WTC11 (cell line): ENCODE measurements around the gene PABPN1L. TPM values are rescaled to one million over a fixed set of nuclear protein-coding genes. Genes with fewer than 3 reads are reported as not detected.

Source experiments
- ATAC-seq: fragments of 200-7000 bp; cut with Tn5 transposase; 2 replicates; pipeline ENCODE4 v1.10.0; 2021; ENCODE audit warnings: mild to moderate bottlenecking, moderate library complexity
- CTCF ChIA-PET: fragments of 300-600 bp; sonication (Branson Sonifier 250); formaldehyde crosslinking; loops from one replicate; lab custom pipeline; 2021; ENCODE audit warnings: antibody characterized with exemption; lab: Charles Lee
- POLR2A ChIA-PET: fragments of 350-600 bp; sonication (Branson Sonifier 250); formaldehyde crosslinking; loops from one replicate; lab custom pipeline; 2021; ENCODE audit warnings: antibody characterized with exemption; lab: Charles Lee
- DNase-seq: peaks from one replicate; pipeline ENCODE4 v3.0.0; 2021; ENCODE audit warnings: low spot score
- H3K27ac Mint-ChIP-seq: 2 replicates; pipeline ENCODE4 v1.8.0; 2021; ENCODE audit warnings: mixed read lengths
- H3K27me3 Mint-ChIP-seq: 2 replicates; pipeline ENCODE4 v1.8.0; 2021; ENCODE audit warnings: low read depth, mild to moderate bottlenecking, moderate library complexity, mixed read lengths
- H3K36me3 Mint-ChIP-seq: 2 replicates; pipeline ENCODE4 v1.8.0; 2021; ENCODE audit warnings: mixed read lengths
- H3K4me1 Mint-ChIP-seq: 2 replicates; pipeline ENCODE4 v1.8.0; 2022; ENCODE audit warnings: mixed read lengths
- H3K4me3 Mint-ChIP-seq: 2 replicates; pipeline ENCODE4 v1.8.0; 2021; ENCODE audit warnings: mild to moderate bottlenecking, moderate library complexity, mixed read lengths
- H3K9me3 Mint-ChIP-seq: 2 replicates; pipeline ENCODE4 v1.8.0; 2021; ENCODE audit warnings: mixed read lengths
- AFF4 ChIP-seq: sonication (generic); formaldehyde crosslinking; IDR thresholded peaks from 2 replicates; pipeline ENCODE4 v1.8.1; 2023; ENCODE audit warnings: mild to moderate bottlenecking, missing genetic modification reagents, borderline replicate concordance
- ATF1 ChIP-seq: sonication (generic); formaldehyde crosslinking; IDR thresholded peaks from 2 replicates; pipeline ENCODE4 v1.8.1; 2023; ENCODE audit warnings: mild to moderate bottlenecking, moderate library complexity, missing genetic modification reagents
- ATF2 ChIP-seq: sonication (generic); formaldehyde crosslinking; IDR thresholded peaks from 2 replicates; pipeline ENCODE4 v1.8.1; 2022; ENCODE audit warnings: low read depth, missing genetic modification reagents, borderline replicate concordance
- CBFB ChIP-seq: sonication (generic); formaldehyde crosslinking; IDR thresholded peaks from 2 replicates; pipeline ENCODE4 v1.8.1; 2022; ENCODE audit warnings: mild to moderate bottlenecking, low read depth, missing genetic modification reagents
- FOXP4 ChIP-seq: sonication (generic); formaldehyde crosslinking; IDR thresholded peaks from 2 replicates; pipeline ENCODE4 v1.8.0; 2022; ENCODE audit warnings: mild to moderate bottlenecking, missing genetic modification reagents
- PRRX2 ChIP-seq: fragments of 250-450 bp; sonication (Bioruptor Pico); IDR thresholded peaks from 2 replicates; pipeline ENCODE4 v1.8.0; 2021; ENCODE audit warnings: mild to moderate bottlenecking
- TEAD1 ChIP-seq: sonication (generic); formaldehyde crosslinking; IDR thresholded peaks from 2 replicates; pipeline ENCODE4 v1.8.0; 2022; ENCODE audit warnings: mild to moderate bottlenecking, missing genetic modification reagents
- TEAD4 ChIP-seq: sonication (generic); formaldehyde crosslinking; IDR thresholded peaks from 2 replicates; pipeline ENCODE4 v1.8.0; 2022; ENCODE audit warnings: mild to moderate bottlenecking, missing genetic modification reagents
- ZBTB21 ChIP-seq: sonication (generic); formaldehyde crosslinking; IDR thresholded peaks from 2 replicates; pipeline ENCODE4 v1.8.1; 2023; ENCODE audit warnings: mild to moderate bottlenecking, missing genetic modification reagents, borderline replicate concordance
- ZNF416 ChIP-seq: fragments of 250-450 bp; sonication (Bioruptor Pico); IDR thresholded peaks from 2 replicates; pipeline ENCODE4 v1.9.0; 2021; ENCODE audit warnings: mild to moderate bottlenecking, inconsistent platforms
- total RNA-seq: library from RNA; stranded (reverse); gene quantifications from 3 replicates; pipeline ENCODE4 v1.2.3, GENCODE V29; 2021
- TF ChIP-seq, protein P1 (sequence below): sonication (generic); formaldehyde crosslinking; conservative IDR thresholded peaks from 2 replicates; pipeline ENCODE4 v1.8.1; 2022; ENCODE audit warnings: mild to moderate bottlenecking, missing genetic modification reagents
- TF ChIP-seq, protein P2 (sequence below): fragments of 250-450 bp; sonication (Bioruptor Pico); IDR thresholded peaks from 2 replicates; pipeline ENCODE4 v1.9.0; 2021; ENCODE audit warnings: mild to moderate bottlenecking
- TF ChIP-seq, protein P3 (sequence below): sonication (generic); formaldehyde crosslinking; IDR thresholded peaks from 2 replicates; pipeline ENCODE4 v1.8.0; 2023; ENCODE audit warnings: mild to moderate bottlenecking, missing genetic modification reagents
- TF ChIP-seq, protein P4 (sequence below): fragments of 200-600 bp; IDR thresholded peaks from 2 replicates; pipeline ENCODE4 v1.8.0; 2022; ENCODE audit warnings: antibody characterized with exemption
- TF ChIP-seq, protein P5 (sequence below): sonication (generic); formaldehyde crosslinking; IDR thresholded peaks from 2 replicates; pipeline ENCODE4 v1.8.1; 2022; ENCODE audit warnings: missing genetic modification reagents, borderline replicate concordance
- TF ChIP-seq, protein P6 (sequence below): sonication (generic); formaldehyde crosslinking; IDR thresholded peaks from 2 replicates; pipeline ENCODE4 v1.8.1; 2023; ENCODE audit warnings: mild to moderate bottlenecking, missing genetic modification reagents

PABPN1L gene
- total RNA-seq, 1 experiment from 2014 or later: not detected

- TF ChIP-seq TEAD1 (CRISPR knock-in tag): no peak
- TF ChIP-seq ZNF416 (CRISPR knock-in tag): no peak
- TF ChIP-seq, protein P1, sequence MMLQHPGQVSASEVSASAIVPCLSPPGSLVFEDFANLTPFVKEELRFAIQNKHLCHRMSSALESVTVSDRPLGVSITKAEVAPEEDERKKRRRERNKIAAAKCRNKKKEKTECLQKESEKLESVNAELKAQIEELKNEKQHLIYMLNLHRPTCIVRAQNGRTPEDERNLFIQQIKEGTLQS (CRISPR knock-in tag): no peak
- TF ChIP-seq TEAD4: no peak
- no peak overlapping the region for H3K27ac Mint-ChIP-seq
- no peaks in the 10 kb centered on the region for H3K27me3 Mint-ChIP-seq
- POLR2A ChIA-PET: no interaction called here
- H3K36me3 Mint-ChIP-seq: no peaks in the 10 kb centered on the region
- ATAC-seq: no peak
- H3K9me3 Mint-ChIP-seq: no peaks in the 10 kb centered on the region
- CTCF ChIA-PET: interaction anchor here (0.5 to 1.6 kb wide), 9 partner anchors 48 to 710 kb away, joined by 3 to 20 read pairs (median 3); partner anchors contain the start of genes CDH15, GALNS and TRAPPC2L
- DNase-seq: no peak
- peaks cover 2% of the 10 kb centered on the region; the same call in 1 of the 2 replicates for H3K4me1 Mint-ChIP-seq
- no peak overlapping the region for H3K4me3 Mint-ChIP-seq
Measured at GRCh38 chr16:88904676-88905365, 38.4 kb upstream of the PABPN1L start.

DNA sequence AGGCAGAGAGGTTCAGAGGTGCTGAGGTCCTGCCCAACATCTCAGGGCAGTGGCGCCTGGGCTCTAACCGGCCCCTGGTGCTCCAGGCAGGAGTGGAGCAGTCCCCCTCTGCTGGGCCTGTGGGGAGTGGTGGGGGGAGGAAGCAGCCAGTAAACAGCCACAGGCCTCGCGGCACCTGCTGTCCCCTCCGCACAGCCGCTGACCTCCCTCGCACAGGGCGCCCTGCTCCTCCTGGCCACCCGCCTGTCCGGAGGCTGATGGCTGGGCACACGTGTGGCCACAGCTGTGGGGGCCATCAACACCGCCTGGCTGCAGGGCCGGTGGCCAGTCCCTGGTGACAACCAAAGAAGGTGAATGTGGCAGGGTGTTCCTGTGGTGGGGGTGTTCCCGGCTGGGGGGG is 36.8 kb upstream of the PABPN1L start:
- Mint-ChIP-seq H3K9me3 (no peaks in the 10 kb centered on the region), H3K36me3 (no peaks in the 10 kb centered on the region), H3K27ac (no peak overlapping the region), H3K4me3 (no peak overlapping the region), H3K4me1 (peaks cover 2% of the 10 kb centered on the region; the same call in 1 of the 2 replicates), H3K27me3 (no peaks in the 10 kb centered on the region)
- POLR2A ChIA-PET: no interaction called here
- ATAC-seq (no peak), DNase-seq (no peak)
- CTCF ChIA-PET: no interaction called here
- no peak for TF ChIP-seq FOXP4 (CRISPR knock-in tag)
- TF ChIP-seq, protein P2, sequence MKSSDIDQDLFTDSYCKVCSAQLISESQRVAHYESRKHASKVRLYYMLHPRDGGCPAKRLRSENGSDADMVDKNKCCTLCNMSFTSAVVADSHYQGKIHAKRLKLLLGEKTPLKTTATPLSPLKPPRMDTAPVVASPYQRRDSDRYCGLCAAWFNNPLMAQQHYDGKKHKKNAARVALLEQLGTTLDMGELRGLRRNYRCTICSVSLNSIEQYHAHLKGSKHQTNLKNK: no peak
- no peak for TF ChIP-seq AFF4 (CRISPR knock-in tag)
- TF ChIP-seq PRRX2 (CRISPR knock-in tag): no peak
- TF ChIP-seq, protein P3, sequence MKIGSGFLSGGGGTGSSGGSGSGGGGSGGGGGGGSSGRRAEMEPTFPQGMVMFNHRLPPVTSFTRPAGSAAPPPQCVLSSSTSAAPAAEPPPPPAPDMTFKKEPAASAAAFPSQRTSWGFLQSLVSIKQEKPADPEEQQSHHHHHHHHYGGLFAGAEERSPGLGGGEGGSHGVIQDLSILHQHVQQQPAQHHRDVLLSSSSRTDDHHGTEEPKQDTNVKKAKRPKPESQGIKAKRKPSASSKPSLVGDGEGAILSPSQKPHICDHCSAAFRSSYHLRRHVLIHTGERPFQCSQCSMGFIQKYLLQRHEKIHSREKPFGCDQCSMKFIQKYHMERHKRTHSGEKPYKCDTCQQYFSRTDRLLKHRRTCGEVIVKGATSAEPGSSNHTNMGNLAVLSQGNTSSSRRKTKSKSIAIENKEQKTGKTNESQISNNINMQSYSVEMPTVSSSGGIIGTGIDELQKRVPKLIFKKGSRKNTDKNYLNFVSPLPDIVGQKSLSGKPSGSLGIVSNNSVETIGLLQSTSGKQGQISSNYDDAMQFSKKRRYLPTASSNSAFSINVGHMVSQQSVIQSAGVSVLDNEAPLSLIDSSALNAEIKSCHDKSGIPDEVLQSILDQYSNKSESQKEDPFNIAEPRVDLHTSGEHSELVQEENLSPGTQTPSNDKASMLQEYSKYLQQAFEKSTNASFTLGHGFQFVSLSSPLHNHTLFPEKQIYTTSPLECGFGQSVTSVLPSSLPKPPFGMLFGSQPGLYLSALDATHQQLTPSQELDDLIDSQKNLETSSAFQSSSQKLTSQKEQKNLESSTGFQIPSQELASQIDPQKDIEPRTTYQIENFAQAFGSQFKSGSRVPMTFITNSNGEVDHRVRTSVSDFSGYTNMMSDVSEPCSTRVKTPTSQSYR (CRISPR knock-in tag): no peak
- TF ChIP-seq ATF1 (CRISPR knock-in tag): no peak
- TF ChIP-seq, protein P4, sequence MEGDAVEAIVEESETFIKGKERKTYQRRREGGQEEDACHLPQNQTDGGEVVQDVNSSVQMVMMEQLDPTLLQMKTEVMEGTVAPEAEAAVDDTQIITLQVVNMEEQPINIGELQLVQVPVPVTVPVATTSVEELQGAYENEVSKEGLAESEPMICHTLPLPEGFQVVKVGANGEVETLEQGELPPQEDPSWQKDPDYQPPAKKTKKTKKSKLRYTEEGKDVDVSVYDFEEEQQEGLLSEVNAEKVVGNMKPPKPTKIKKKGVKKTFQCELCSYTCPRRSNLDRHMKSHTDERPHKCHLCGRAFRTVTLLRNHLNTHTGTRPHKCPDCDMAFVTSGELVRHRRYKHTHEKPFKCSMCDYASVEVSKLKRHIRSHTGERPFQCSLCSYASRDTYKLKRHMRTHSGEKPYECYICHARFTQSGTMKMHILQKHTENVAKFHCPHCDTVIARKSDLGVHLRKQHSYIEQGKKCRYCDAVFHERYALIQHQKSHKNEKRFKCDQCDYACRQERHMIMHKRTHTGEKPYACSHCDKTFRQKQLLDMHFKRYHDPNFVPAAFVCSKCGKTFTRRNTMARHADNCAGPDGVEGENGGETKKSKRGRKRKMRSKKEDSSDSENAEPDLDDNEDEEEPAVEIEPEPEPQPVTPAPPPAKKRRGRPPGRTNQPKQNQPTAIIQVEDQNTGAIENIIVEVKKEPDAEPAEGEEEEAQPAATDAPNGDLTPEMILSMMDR: no peak
- no peak for TF ChIP-seq CBFB
- TF ChIP-seq, protein P5, sequence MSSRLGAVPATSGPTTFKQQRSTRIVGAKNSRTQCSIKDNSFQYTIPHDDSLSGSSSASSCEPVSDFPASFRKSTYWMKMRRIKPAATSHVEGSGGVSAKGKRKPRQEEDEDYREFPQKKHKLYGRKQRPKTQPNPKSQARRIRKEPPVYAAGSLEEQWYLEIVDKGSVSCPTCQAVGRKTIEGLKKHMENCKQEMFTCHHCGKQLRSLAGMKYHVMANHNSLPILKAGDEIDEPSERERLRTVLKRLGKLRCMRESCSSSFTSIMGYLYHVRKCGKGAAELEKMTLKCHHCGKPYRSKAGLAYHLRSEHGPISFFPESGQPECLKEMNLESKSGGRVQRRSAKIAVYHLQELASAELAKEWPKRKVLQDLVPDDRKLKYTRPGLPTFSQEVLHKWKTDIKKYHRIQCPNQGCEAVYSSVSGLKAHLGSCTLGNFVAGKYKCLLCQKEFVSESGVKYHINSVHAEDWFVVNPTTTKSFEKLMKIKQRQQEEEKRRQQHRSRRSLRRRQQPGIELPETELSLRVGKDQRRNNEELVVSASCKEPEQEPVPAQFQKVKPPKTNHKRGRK: no peak
- no peak for TF ChIP-seq ZBTB21
- TF ChIP-seq ATF2 (CRISPR knock-in tag): no peak
- TF ChIP-seq, protein P6, sequence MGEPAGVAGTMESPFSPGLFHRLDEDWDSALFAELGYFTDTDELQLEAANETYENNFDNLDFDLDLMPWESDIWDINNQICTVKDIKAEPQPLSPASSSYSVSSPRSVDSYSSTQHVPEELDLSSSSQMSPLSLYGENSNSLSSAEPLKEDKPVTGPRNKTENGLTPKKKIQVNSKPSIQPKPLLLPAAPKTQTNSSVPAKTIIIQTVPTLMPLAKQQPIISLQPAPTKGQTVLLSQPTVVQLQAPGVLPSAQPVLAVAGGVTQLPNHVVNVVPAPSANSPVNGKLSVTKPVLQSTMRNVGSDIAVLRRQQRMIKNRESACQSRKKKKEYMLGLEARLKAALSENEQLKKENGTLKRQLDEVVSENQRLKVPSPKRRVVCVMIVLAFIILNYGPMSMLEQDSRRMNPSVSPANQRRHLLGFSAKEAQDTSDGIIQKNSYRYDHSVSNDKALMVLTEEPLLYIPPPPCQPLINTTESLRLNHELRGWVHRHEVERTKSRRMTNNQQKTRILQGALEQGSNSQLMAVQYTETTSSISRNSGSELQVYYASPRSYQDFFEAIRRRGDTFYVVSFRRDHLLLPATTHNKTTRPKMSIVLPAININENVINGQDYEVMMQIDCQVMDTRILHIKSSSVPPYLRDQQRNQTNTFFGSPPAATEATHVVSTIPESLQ (CRISPR knock-in tag): no peak
